AG08396 (cell line): ENCODE measurements around the gene TSPAN31.

Experiments used
- DNase-seq: peaks from one replicate; pipeline ENCODE4 v3.0.0; 2012; ENCODE audit warnings: low spot score, mixed read lengths

TSPAN31 gene

GRCh38 chr12:57722716-57723629 lies 21.9 kb upstream of the TSPAN31 start:
- DNase-seq: no peak

GRCh38 chr12:57723630-57723962 lies 21.2 kb upstream of the TSPAN31 start:
- no peak for DNase-seq

GRCh38 chr12:57724003-57724935 lies 20.6 kb upstream of the TSPAN31 start:
- DNase-seq: no peak

GRCh38 chr12:57724936-57725740 lies 19.7 kb upstream of the TSPAN31 start:
- DNase-seq: no peak

- no peak for DNase-seq
These were observed 19.0 kb upstream of the TSPAN31 start for GRCh38 chr12:57725851-57726150.

- DNase-seq: peak; percentile 95
These were observed 18.5 kb upstream of the TSPAN31 start for GRCh38 chr12:57726151-57726883.

- no peak for DNase-seq
These were observed 17.7 kb upstream of the TSPAN31 start for GRCh38 chr12:57726884-57727757.

GRCh38 chr12:57727758-57728395 lies 17.0 kb upstream of the TSPAN31 start:
- no peak for DNase-seq

- no peak for DNase-seq
These were observed 15.5 kb upstream of the TSPAN31 start for GRCh38 chr12:57729321-57729844.

- DNase-seq: no peak
These were observed 14.3 kb upstream of the TSPAN31 start for GRCh38 chr12:57730336-57731067.

- DNase-seq: no peak
These were observed 13.3 kb upstream of the TSPAN31 start for GRCh38 chr12:57731411-57732080.

GRCh38 chr12:57732270-57732669 lies 12.6 kb upstream of the TSPAN31 start:
- DNase-seq: no peak

- no peak for DNase-seq
These were observed 11.9 kb upstream of the TSPAN31 start for GRCh38 chr12:57732726-57733593.

- no peak for DNase-seq
These were observed 10.9 kb upstream of the TSPAN31 start for GRCh38 chr12:57733928-57734327.

GRCh38 chr12:57734591-57734990 lies 10.2 kb upstream of the TSPAN31 start:
- no peak for DNase-seq

GRCh38 chr12:57735198-57735855 lies 9.5 kb upstream of the TSPAN31 start:
- no peak for DNase-seq
